ENCODE results near the gene PPM1M.

The PPM1M gene

GRCh38 chr3:52231502-52232278 is 13.9 kb upstream of the PPM1M start:
- DNase-seq, result peak; percentile 90

- DNase-seq, result peak; percentile 37
These were observed 13.1 kb upstream of the PPM1M start for GRCh38 chr3:52232279-52233107.

GRCh38 chr3:52233108-52233591 is 12.4 kb upstream of the PPM1M start:
- DNase-seq, result no peak

GRCh38 chr3:52233968-52234367 is 11.6 kb upstream of the PPM1M start:
- DNase-seq, result no peak

GRCh38 chr3:52234516-52235447 is 10.8 kb upstream of the PPM1M start:
- no peak for DNase-seq

GRCh38 chr3:52236424-52236886 is 9.1 kb upstream of the PPM1M start:
- no peak for DNase-seq

GRCh38 chr3:52237006-52237656 is 8.4 kb upstream of the PPM1M start:
- DNase-seq, result no peak

GRCh38 chr3:52237657-52238172 is 7.8 kb upstream of the PPM1M start:
- no peak for DNase-seq

GRCh38 chr3:52238193-52238760 is 7.3 kb upstream of the PPM1M start:
- DNase-seq, result no peak

- peak; percentile 91 for DNase-seq
These were observed 6.5 kb upstream of the PPM1M start, which contains the start of gene TWF2 for GRCh38 chr3:52238761-52239701. Gene TWF2, minus strand, starts transcription at chr3:52239158. Its CDS starts 142 bp downstream, at chr3:52239016.

GRCh38 chr3:52240059-52240885 is 5.3 kb upstream of the PPM1M start:
- peak; percentile 69 for DNase-seq

GRCh38 chr3:52240886-52241370 is 4.6 kb upstream of the PPM1M start:
- DNase-seq, result no peak

GRCh38 chr3:52242039-52242438 is 3.5 kb upstream of the PPM1M start:
- DNase-seq, result no peak

GRCh38 chr3:52243791-52244628 is 1.5 kb upstream of the PPM1M start:
- DNase-seq, result peak; percentile 65

GRCh38 chr3:52246264-52246620 is 683 bp downstream of the PPM1M start:
- DNase-seq, result no peak

- no peak for DNase-seq
These were observed 1.3 kb downstream of the PPM1M start for GRCh38 chr3:52246728-52247408.

- DNase-seq, result no peak
These were observed 2.0 kb downstream of the PPM1M start for GRCh38 chr3:52247409-52248164.

All from activated naive CD4-positive, alpha-beta T cell treated with Interleukin-2 at 50 U/mL for 16 hours (primary cell).